SK-N-SH treated with all-trans-retinoic acid at 6 μM for 48 hours (cell line): Measurements from ENCODE around the gene TTC39A.

Experiments used
- ARNTL ChIP-seq: fragments of 450-650 bp; formaldehyde crosslinking; IDR thresholded peaks from 2 replicates; pipeline ENCODE4 v1.5.0; 2020; ENCODE audit warnings: low read depth, mild to moderate bottlenecking, moderate library complexity, borderline replicate concordance
- ESRRG ChIP-seq: fragments of 250-450 bp; sonication (Bioruptor Pico); IDR thresholded peaks from 2 replicates; pipeline ENCODE4 v1.6.1; 2021; ENCODE audit warnings: mild to moderate bottlenecking
- PATZ1 ChIP-seq: fragments of 250-450 bp; sonication (Bioruptor Pico); IDR thresholded peaks from 2 replicates; pipeline ENCODE4 v1.8.0; 2020; ENCODE audit warnings: mild to moderate bottlenecking, moderate library complexity, borderline replicate concordance
- POU6F1 ChIP-seq: fragments of 250-450 bp; sonication (Bioruptor Pico); IDR thresholded peaks from 2 replicates; pipeline ENCODE4 v1.8.0; 2021; ENCODE audit warnings: low read depth, mild to moderate bottlenecking, moderate library complexity, borderline replicate concordance
- RARB ChIP-seq: fragments of 250-450 bp; sonication (Bioruptor Pico); IDR thresholded peaks from 2 replicates; pipeline ENCODE4 v1.8.0; 2021; ENCODE audit warnings: mild to moderate bottlenecking, moderate library complexity
- TSHZ2 ChIP-seq: fragments of 250-450 bp; sonication (Bioruptor Pico); IDR thresholded peaks from 2 replicates; pipeline ENCODE4 v1.5.0; 2020; ENCODE audit warnings: mild to moderate bottlenecking, moderate library complexity
- ZFP3 ChIP-seq: fragments of 250-450 bp; sonication (Bioruptor Pico); IDR thresholded peaks from 2 replicates; pipeline ENCODE4 v1.5.0; 2020; ENCODE audit warnings: mild to moderate bottlenecking, moderate library complexity
- ZFP30 ChIP-seq: fragments of 450-650 bp; formaldehyde crosslinking; IDR thresholded peaks from 2 replicates; pipeline ENCODE4 v1.5.0; 2022; ENCODE audit warnings: mild to moderate bottlenecking, moderate library complexity

- TF ChIP-seq ARNTL (CRISPR knock-in tag) (no peak), ZFP3 (CRISPR knock-in tag) (no peak), ESRRG (no peak), TSHZ2 (CRISPR knock-in tag) (no peak), PATZ1 (no peak), ZFP30 (no peak), POU6F1 (no peak), RARB (no peak)
These were observed 57.4 kb downstream of the TTC39A start for GRCh38 chr1:51272916-51273315.
